ENCODE results near the gene ELAVL4.

Gene ELAVL4

DNA sequence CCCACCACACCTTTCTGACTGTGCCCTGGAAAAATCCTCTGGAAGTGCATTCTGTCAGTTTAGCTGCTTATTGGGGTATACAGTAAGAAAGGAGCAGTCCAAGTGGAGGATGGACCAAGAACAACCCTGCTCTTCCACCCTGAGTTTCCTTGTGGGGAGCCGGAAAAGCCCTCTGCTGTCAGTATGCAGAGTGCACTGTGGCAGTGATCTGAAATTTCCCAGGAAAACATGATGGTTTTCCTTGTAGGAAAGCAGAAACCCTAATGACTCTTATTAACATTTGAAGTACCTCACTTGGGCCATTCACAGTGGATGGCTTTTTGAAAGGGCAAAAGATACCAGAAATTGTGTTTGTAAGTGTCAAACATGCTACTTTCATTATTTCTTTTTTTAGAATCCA, 20.5 kb downstream of the ELAVL4 start:
- no peak overlapping the region for H3K4me3 Mint-ChIP-seq
- H3K9me3 Mint-ChIP-seq, result peaks cover 43% of the 10 kb centered on the region
- H3K27ac Mint-ChIP-seq, result no peak overlapping the region
- TF ChIP-seq, protein P1, sequence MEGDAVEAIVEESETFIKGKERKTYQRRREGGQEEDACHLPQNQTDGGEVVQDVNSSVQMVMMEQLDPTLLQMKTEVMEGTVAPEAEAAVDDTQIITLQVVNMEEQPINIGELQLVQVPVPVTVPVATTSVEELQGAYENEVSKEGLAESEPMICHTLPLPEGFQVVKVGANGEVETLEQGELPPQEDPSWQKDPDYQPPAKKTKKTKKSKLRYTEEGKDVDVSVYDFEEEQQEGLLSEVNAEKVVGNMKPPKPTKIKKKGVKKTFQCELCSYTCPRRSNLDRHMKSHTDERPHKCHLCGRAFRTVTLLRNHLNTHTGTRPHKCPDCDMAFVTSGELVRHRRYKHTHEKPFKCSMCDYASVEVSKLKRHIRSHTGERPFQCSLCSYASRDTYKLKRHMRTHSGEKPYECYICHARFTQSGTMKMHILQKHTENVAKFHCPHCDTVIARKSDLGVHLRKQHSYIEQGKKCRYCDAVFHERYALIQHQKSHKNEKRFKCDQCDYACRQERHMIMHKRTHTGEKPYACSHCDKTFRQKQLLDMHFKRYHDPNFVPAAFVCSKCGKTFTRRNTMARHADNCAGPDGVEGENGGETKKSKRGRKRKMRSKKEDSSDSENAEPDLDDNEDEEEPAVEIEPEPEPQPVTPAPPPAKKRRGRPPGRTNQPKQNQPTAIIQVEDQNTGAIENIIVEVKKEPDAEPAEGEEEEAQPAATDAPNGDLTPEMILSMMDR (IDR thresholded peaks at IDR 0.05), result no peak
- H3K4me1 Mint-ChIP-seq, result no peaks in the 10 kb centered on the region
- no peak for DNase-seq
- no peaks in the 10 kb centered on the region for H3K36me3 Mint-ChIP-seq (ENCODE audit: low read depth)
- H3K27me3 Mint-ChIP-seq (ENCODE audit: low read depth, poor library complexity), result peaks cover 3% of the 10 kb centered on the region

DNA sequence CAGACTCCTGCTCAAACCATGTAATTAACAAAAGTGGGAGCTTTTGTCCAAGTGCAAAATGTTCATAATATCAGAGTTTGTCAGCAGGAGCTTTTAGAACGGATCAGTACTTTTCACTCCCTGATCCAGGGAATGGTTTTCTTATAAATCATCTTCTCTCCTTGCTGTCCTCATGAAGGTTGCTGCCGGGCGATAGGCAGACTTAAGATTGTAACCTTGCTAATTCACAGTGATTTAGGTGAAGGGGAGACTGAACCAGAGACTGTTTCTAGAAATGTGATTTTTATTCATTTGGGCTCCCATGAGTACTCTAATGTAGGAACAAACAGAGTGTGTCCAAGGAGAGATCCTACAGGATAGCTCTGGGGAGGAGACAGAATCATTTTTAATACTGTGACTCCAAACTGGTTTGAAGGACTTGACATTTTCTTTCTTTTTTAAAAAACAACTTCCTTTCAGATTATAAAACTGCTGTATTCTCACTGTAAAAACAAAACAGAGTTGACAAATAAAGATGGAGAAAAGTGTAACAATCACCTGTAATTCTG, 23.7 kb downstream of the ELAVL4 start:
- no peak overlapping the region for H3K27ac Mint-ChIP-seq
- no peaks in the 10 kb centered on the region for H3K36me3 Mint-ChIP-seq (ENCODE audit: low read depth)
- H3K27me3 Mint-ChIP-seq (ENCODE audit: low read depth, poor library complexity), result peaks cover 3% of the 10 kb centered on the region
- no peak overlapping the region for H3K4me3 Mint-ChIP-seq
- no peak for DNase-seq
- H3K9me3 Mint-ChIP-seq, result peaks cover 39% of the 10 kb centered on the region
- H3K4me1 Mint-ChIP-seq, result no peaks in the 10 kb centered on the region
- TF ChIP-seq, protein P1 (IDR thresholded peaks at IDR 0.05), result no peak

DNA sequence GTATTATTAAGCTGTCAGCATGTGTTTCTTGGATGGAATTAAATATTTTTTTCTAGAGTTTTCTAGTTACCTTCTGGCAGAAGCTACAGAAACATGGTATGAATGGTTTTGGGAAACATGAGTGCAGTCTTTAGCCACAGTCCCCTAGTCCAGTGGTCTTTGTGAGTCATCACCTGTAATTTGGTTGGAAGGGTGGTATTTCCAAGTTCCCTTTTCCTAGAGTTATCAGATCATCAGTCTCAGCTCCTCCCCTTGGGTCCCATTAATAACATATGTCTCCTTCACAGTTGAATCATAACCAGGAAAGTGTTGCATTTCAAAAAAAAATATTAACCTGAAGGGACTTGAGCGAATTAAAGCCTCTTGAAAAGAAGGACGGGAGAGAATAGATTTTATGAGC, 27.0 kb downstream of the ELAVL4 start:
- peaks cover 11% of the 10 kb centered on the region for H3K27me3 Mint-ChIP-seq (ENCODE audit: low read depth, poor library complexity)
- TF ChIP-seq, protein P1 (IDR thresholded peaks at IDR 0.05), result no peak
- H3K9me3 Mint-ChIP-seq, result peaks cover 43% of the 10 kb centered on the region
- no peaks in the 10 kb centered on the region for H3K36me3 Mint-ChIP-seq (ENCODE audit: low read depth)
- H3K4me3 Mint-ChIP-seq, result no peak overlapping the region
- H3K4me1 Mint-ChIP-seq, result no peaks in the 10 kb centered on the region
- DNase-seq, result no peak
- H3K27ac Mint-ChIP-seq, result no peak overlapping the region

DNA sequence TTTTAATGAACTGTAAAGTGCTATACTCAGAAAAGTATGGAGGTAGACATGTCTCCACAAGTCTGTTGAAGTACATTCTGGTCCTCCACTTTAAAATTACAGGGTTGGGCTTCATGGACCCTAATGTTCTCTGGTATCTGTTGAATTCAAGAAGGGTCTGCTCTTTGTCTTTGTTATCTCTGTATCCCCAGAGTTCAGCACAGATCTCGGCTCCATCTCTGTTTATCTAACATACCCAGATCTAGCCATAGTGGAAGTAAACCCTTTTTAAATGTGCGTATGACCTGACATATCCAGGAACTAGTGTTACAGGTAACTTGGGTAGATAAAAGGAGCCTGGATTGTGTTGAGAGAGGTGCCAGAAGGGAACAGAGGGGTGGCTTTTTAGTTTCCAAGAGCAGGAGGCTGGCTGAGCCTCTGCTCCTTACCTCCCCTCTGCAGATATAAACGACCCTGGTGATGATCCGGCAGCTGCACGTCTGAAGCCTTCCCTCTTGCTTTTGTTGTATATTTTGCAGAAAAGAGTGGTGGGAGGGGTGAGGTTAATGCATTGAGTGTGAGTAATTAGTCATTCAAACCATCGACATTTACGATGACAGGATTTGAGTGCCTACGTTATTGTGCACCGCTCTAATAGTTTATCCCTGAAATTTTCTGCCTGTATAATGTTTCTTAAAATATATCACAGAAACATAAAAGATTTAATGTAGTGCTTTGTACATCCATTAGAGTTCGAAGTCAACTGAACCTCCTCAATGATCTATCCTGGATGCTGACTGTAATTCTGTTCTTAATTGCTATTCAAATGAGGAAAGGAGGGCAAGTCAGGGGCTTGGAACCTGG, 30.8 kb downstream of the ELAVL4 start:
- H3K27me3 Mint-ChIP-seq (ENCODE audit: low read depth, poor library complexity), result peaks cover 9% of the 10 kb centered on the region
- H3K9me3 Mint-ChIP-seq, result peaks cover 49% of the 10 kb centered on the region
- no peak for DNase-seq
- H3K27ac Mint-ChIP-seq, result no peak overlapping the region
- no peak overlapping the region for H3K4me3 Mint-ChIP-seq
- no peaks in the 10 kb centered on the region for H3K36me3 Mint-ChIP-seq (ENCODE audit: low read depth)
- H3K4me1 Mint-ChIP-seq, result no peaks in the 10 kb centered on the region
- TF ChIP-seq, protein P1 (IDR thresholded peaks at IDR 0.05), result no peak

DNA sequence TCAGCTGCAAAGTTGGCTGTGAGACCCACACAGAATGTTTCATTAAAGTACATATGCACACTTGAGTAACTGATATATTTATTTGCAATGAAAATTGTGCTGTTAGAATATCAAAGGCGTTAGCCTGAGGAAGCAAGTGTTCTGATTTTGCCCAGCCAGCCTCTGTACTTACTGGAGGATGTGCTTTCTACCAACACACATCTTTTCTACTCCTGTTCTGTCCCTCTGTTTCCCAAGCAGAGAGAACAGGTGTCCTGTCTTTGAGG, 31.4 kb downstream of the ELAVL4 start:
- H3K4me3 Mint-ChIP-seq, result no peak overlapping the region
- H3K36me3 Mint-ChIP-seq (ENCODE audit: low read depth), result no peaks in the 10 kb centered on the region

More for the DNA sequence above, 31.4 kb downstream of the ELAVL4 start:
- Mint-ChIP-seq H3K27ac (no peak overlapping the region), H3K9me3 (peaks cover 43% of the 10 kb centered on the region), H3K27me3 (ENCODE audit: low read depth, poor library complexity) (peaks cover 9% of the 10 kb centered on the region), H3K4me1 (no peaks in the 10 kb centered on the region)
- DNase-seq, result no peak
- TF ChIP-seq, protein P1 (IDR thresholded peaks at IDR 0.05), result no peak
